Measurements from ENCODE around the gene SPATA20.

The SPATA20 gene

GRCh38 chr17:50578173-50578572 lies 31.2 kb downstream of the SPATA20 start:
- Mint-ChIP-seq H3K9me3 (no peaks in the 10 kb centered on the region), H3K27me3 (peaks cover 39% of the 10 kb centered on the region), H3K36me3 (no peaks in the 10 kb centered on the region), H3K27ac (no peak overlapping the region), H3K4me1 (no peaks in the 10 kb centered on the region), H3K4me3 (no peak overlapping the region)
- no peak for DNase-seq
- CTCF ChIA-PET = no interaction called here

- DNase-seq = no peak
- Mint-ChIP-seq H3K27ac (no peak overlapping the region), H3K4me3 (no peak overlapping the region), H3K27me3 (peaks cover 51% of the 10 kb centered on the region), H3K36me3 (no peaks in the 10 kb centered on the region), H3K4me1 (no peaks in the 10 kb centered on the region), H3K9me3 (no peaks in the 10 kb centered on the region)
- CTCF ChIA-PET = no interaction called here
Measured at GRCh38 chr17:50579399-50579798, 32.4 kb downstream of the SPATA20 start.

GRCh38 chr17:50580646-50581045 lies 33.7 kb downstream of the SPATA20 start:
- CTCF ChIA-PET = no interaction called here
- Mint-ChIP-seq H3K4me3 (no peak overlapping the region), H3K36me3 (no peaks in the 10 kb centered on the region), H3K27ac (no peak overlapping the region), H3K27me3 (peaks cover 60% of the 10 kb centered on the region), H3K9me3 (no peaks in the 10 kb centered on the region), H3K4me1 (no peaks in the 10 kb centered on the region)
- DNase-seq = no peak

- CTCF ChIA-PET = no interaction called here
- Mint-ChIP-seq H3K4me1 (no peaks in the 10 kb centered on the region), H3K27ac (no peak overlapping the region), H3K27me3 (peaks cover 67% of the 10 kb centered on the region), H3K9me3 (no peaks in the 10 kb centered on the region), H3K4me3 (no peak overlapping the region), H3K36me3 (no peaks in the 10 kb centered on the region)
- DNase-seq = no peak
Measured at GRCh38 chr17:50581316-50581715, 34.3 kb downstream of the SPATA20 start.

GRCh38 chr17:50582741-50583140 lies 35.8 kb downstream of the SPATA20 start:
- H3K36me3 Mint-ChIP-seq = no peaks in the 10 kb centered on the region
- no peak for DNase-seq
- H3K27ac Mint-ChIP-seq = no peak overlapping the region
- no peaks in the 10 kb centered on the region for H3K4me1 Mint-ChIP-seq
- CTCF ChIA-PET = interaction anchor here (1.0 kb wide), 1 partner anchor 20 kb away, joined by 3 read pairs; no protein-coding TSS in a partner anchor
- H3K27me3 Mint-ChIP-seq = peaks cover 76% of the 10 kb centered on the region
- no peak overlapping the region for H3K4me3 Mint-ChIP-seq
- H3K9me3 Mint-ChIP-seq = no peaks in the 10 kb centered on the region

GRCh38 chr17:50583641-50584040 lies 36.7 kb downstream of the SPATA20 start:
- Mint-ChIP-seq H3K4me1 (no peaks in the 10 kb centered on the region), H3K4me3 (no peak overlapping the region), H3K27ac (no peak overlapping the region), H3K27me3 (peaks cover 71% of the 10 kb centered on the region), H3K9me3 (no peaks in the 10 kb centered on the region), H3K36me3 (no peaks in the 10 kb centered on the region)
- DNase-seq = no peak
- CTCF ChIA-PET = no interaction called here

- CTCF ChIA-PET = no interaction called here
- H3K27ac Mint-ChIP-seq = no peak overlapping the region
- H3K4me3 Mint-ChIP-seq = no peak overlapping the region
- H3K9me3 Mint-ChIP-seq = no peaks in the 10 kb centered on the region
- H3K36me3 Mint-ChIP-seq = no peaks in the 10 kb centered on the region
- no peaks in the 10 kb centered on the region for H3K4me1 Mint-ChIP-seq
- H3K27me3 Mint-ChIP-seq = peaks cover 66% of the 10 kb centered on the region
- no peak for DNase-seq
Measured at GRCh38 chr17:50584116-50584515, 37.1 kb downstream of the SPATA20 start.

GRCh38 chr17:50584749-50585148 lies 37.8 kb downstream of the SPATA20 start:
- Mint-ChIP-seq H3K27me3 (peaks cover 65% of the 10 kb centered on the region), H3K4me1 (no peaks in the 10 kb centered on the region), H3K36me3 (no peaks in the 10 kb centered on the region), H3K4me3 (no peak overlapping the region), H3K27ac (no peak overlapping the region), H3K9me3 (no peaks in the 10 kb centered on the region)
- CTCF ChIA-PET = no interaction called here
- no peak for DNase-seq

GRCh38 chr17:50585346-50585745 lies 38.4 kb downstream of the SPATA20 start:
- no peaks in the 10 kb centered on the region for H3K4me1 Mint-ChIP-seq
- no peak overlapping the region for H3K4me3 Mint-ChIP-seq
- no peaks in the 10 kb centered on the region for H3K9me3 Mint-ChIP-seq
- H3K27ac Mint-ChIP-seq = no peak overlapping the region
- H3K27me3 Mint-ChIP-seq = peaks cover 65% of the 10 kb centered on the region
- CTCF ChIA-PET = interaction anchor here (1.5 kb wide), 1 partner anchor 38 kb away, joined by 3 read pairs; the partner anchor contains the start of gene SPATA20
- H3K36me3 Mint-ChIP-seq = no peaks in the 10 kb centered on the region
- DNase-seq = no peak

GRCh38 chr17:50585891-50586290 lies 38.9 kb downstream of the SPATA20 start:
- H3K27me3 Mint-ChIP-seq = peaks cover 61% of the 10 kb centered on the region
- CTCF ChIA-PET = interaction anchor here (0.8 to 1.5 kb wide), 2 partner anchors 10 to 39 kb away, joined by 3 read pairs; partner anchors contain the start of gene SPATA20

GRCh38 chr17:50586421-50587247 lies 39.7 kb downstream of the SPATA20 start:
- CTCF ChIA-PET = interaction anchor here (0.8 to 1.5 kb wide), 2 partner anchors 11 to 39 kb away, joined by 3 read pairs; partner anchors contain the start of gene SPATA20
- Mint-ChIP-seq H3K4me3 (no peak overlapping the region), H3K27ac (no peak overlapping the region)

More at GRCh38 chr17:50585891-50586290, 38.9 kb downstream of the SPATA20 start:
- H3K9me3 Mint-ChIP-seq = no peaks in the 10 kb centered on the region
- no peaks in the 10 kb centered on the region for H3K36me3 Mint-ChIP-seq
- no peak for DNase-seq
- no peak overlapping the region for H3K4me3 Mint-ChIP-seq
- H3K4me1 Mint-ChIP-seq = no peaks in the 10 kb centered on the region
- H3K27ac Mint-ChIP-seq = no peak overlapping the region

GRCh38 chr17:50587571-50587970 lies 40.6 kb downstream of the SPATA20 start:
- Mint-ChIP-seq H3K27ac (no peak overlapping the region), H3K9me3 (no peaks in the 10 kb centered on the region), H3K4me3 (no peak overlapping the region), H3K36me3 (no peaks in the 10 kb centered on the region), H3K4me1 (no peaks in the 10 kb centered on the region), H3K27me3 (peaks cover 53% of the 10 kb centered on the region)
- CTCF ChIA-PET = no interaction called here
- no peak for DNase-seq

More at GRCh38 chr17:50586421-50587247, 39.7 kb downstream of the SPATA20 start:
- Mint-ChIP-seq H3K36me3 (no peaks in the 10 kb centered on the region), H3K9me3 (no peaks in the 10 kb centered on the region), H3K27me3 (peaks cover 54% of the 10 kb centered on the region), H3K4me1 (no peaks in the 10 kb centered on the region)
- no peak for DNase-seq

GRCh38 chr17:50588391-50589049 lies 41.5 kb downstream of the SPATA20 start:
- Mint-ChIP-seq H3K9me3 (no peaks in the 10 kb centered on the region), H3K27ac (no peak overlapping the region), H3K4me1 (no peaks in the 10 kb centered on the region), H3K4me3 (no peak overlapping the region), H3K36me3 (no peaks in the 10 kb centered on the region), H3K27me3 (peaks cover 47% of the 10 kb centered on the region)
- DNase-seq = no peak
- CTCF ChIA-PET = interaction anchor here (0.9 to 1.4 kb wide), 2 partner anchors 42 to 86 kb away, joined by 3 to 4 read pairs; no protein-coding TSS in a partner anchor

GRCh38 chr17:50589095-50589705 lies 42.2 kb downstream of the SPATA20 start:
- CTCF ChIA-PET = interaction anchor here (1.4 kb wide), 1 partner anchor 41 kb away, joined by 4 read pairs; no protein-coding TSS in a partner anchor
- H3K36me3 Mint-ChIP-seq = no peaks in the 10 kb centered on the region
- DNase-seq = no peak
- no peaks in the 10 kb centered on the region for H3K9me3 Mint-ChIP-seq
- H3K4me1 Mint-ChIP-seq = no peaks in the 10 kb centered on the region
- no peak overlapping the region for H3K27ac Mint-ChIP-seq
- H3K4me3 Mint-ChIP-seq = no peak overlapping the region
- peaks cover 40% of the 10 kb centered on the region for H3K27me3 Mint-ChIP-seq
